HG02970 (cell line): ENCODE data around the gene LAPTM5.

Experiments used
- ATAC-seq: cut with Tn5 transposase; IDR thresholded peaks from one replicate; pipeline ENCODE4 v1.9.1; 2021; ENCODE audit warnings: mild to moderate bottlenecking, moderate library complexity, moderate number of reproducible peaks; ENCODE audit not compliant: unreplicated experiment, low FRiP score

Gene LAPTM5

GRCh38 chr1:30720271-30721223 is 37.0 kb downstream of the LAPTM5 start:
- ATAC-seq = no peak

DNA sequence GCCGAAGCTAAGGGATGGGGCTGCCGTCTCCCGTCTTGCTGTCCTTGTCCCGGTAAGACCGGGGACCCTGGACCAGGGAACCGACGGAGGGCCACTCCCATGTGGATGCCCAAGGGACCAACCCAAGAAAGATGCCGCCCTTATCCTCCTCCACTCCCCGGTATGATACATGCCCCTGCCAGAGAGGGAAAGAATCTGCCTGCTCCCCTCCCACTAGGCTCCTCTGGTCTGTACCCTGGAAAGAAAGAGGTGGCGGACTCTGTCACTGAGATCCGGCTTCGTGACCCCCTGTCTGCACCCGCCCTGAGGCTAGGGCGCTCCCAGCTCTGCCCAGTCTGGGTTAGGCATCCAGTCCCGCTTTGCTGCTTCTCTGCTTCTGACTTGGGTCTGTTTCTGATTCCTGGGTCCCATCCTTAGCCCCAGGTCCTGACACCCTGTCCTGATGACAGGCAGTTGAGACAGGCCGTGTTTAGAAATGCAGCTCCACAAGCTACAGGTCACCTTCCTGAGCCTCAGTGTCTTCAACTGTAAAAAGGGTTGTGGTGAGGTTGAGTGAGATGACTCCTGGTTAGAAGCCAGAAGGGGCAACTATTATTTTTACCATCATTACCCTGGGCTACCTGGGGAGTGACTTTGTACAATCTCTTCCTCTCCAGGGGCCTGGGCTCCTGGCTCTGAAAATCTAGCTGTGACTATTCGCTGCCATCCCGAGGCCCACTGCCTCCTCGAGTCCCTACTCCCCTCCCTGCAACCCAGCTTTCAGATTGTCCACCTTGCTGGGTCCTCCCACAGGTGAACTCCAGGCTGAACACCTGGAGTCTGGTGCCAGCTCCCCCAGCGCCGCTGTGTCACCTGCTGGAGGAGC is 37.9 kb downstream of the LAPTM5 start:
- no peak for ATAC-seq

GRCh38 chr1:30718636-30719405 is 38.8 kb downstream of the LAPTM5 start:
- ATAC-seq = peak; percentile 62

- peak; percentile 74 for ATAC-seq
Observed at GRCh38 chr1:30718091-30718635, 39.4 kb downstream of the LAPTM5 start.

- ATAC-seq = no peak
Observed at GRCh38 chr1:30716646-30717045, 40.9 kb downstream of the LAPTM5 start.

- ATAC-seq = no peak
Observed at GRCh38 chr1:30715886-30716285, 41.7 kb downstream of the LAPTM5 start.

GRCh38 chr1:30715216-30715615 is 42.4 kb downstream of the LAPTM5 start:
- no peak for ATAC-seq

- ATAC-seq = no peak
Observed at GRCh38 chr1:30714536-30715090, 43.0 kb downstream of the LAPTM5 start.

DNA sequence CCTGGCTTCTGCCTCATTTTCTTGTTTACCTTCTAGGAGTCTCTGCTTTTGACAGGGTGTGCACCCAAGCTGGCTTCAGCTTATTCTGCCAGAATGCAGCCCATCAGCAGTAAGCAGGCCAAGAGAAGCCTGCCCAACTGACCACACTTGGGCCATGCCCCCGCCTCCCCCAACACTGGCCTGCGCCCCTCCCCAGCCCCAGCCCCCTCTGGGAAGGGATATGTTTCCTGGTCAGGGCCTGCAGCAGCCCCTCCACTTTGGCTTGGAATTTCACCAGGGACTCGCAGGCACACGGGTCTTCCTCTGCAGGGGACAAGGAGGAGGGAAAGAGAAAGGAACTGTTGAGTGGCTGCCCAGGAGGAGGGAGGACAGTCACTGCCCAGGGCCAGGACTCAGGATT is 43.5 kb downstream of the LAPTM5 start:
- ATAC-seq = no peak

GRCh38 chr1:30713311-30713710 is 44.3 kb downstream of the LAPTM5 start:
- ATAC-seq = no peak

DNA sequence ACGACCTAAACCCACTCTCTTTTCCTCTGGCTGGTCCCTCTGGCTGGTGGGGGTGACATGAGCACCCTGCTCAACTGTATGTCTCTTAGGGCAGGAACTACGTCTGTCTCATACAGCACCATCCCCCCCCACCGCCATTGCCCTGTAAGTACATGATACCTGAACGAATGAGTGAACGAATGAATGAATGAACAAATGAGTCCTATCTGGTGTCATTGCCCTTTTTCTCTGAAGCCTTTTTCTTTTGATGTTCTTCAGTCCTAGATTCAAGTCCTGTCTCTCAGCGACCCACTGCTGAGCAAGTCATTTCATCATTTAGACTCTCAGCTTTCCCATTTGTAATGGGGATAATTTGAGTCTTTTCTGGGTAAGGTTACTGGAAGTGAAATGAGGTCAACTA is 45.0 kb downstream of the LAPTM5 start:
- no peak for ATAC-seq

DNA sequence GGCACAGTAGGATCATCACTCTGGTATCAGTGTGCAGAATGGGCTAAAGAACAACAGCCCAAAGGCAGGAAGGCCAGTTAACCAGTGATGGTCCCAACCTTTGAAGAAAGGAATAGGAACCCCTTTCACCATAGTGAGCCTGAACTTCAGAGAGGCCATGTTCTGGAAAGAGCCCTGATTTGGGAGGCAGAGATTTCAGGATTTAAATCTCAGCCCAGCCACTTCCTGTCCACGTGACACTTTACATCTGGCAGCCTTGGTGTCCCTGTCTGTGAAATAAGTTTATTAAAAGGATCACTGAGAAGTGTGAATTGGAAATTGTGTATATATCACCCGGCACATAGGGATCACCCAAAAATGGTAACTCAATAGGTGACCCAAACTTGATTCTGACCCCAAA is 47.2 kb downstream of the LAPTM5 start:
- ATAC-seq = no peak

DNA sequence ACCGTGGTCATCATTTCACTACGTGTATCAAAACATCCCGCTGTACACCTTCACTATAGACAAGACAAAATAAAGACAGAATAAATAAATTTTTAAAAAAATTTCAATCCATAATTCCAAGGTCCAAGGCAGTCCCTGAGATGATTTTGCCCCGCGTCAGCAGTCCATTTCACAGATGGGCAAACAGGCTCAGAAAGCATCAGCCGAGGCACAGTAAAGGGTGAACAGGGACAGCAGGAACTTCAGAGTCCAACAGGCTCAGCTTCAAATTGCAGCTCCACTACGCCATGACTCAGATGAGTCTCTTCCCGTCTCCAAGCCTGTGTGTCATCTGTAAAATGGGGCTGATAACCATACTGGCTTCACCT is 49.2 kb downstream of the LAPTM5 start:
- ATAC-seq = no peak

- ATAC-seq = no peak
Observed at GRCh38 chr1:30707412-30708360, 49.9 kb downstream of the LAPTM5 start.

- no peak for ATAC-seq
Observed at GRCh38 chr1:30706528-30706927, 51.0 kb downstream of the LAPTM5 start.

GRCh38 chr1:30705698-30706097 is 51.9 kb downstream of the LAPTM5 start:
- ATAC-seq = no peak

GRCh38 chr1:30704765-30705509 is 52.6 kb downstream of the LAPTM5 start:
- ATAC-seq = no peak

DNA sequence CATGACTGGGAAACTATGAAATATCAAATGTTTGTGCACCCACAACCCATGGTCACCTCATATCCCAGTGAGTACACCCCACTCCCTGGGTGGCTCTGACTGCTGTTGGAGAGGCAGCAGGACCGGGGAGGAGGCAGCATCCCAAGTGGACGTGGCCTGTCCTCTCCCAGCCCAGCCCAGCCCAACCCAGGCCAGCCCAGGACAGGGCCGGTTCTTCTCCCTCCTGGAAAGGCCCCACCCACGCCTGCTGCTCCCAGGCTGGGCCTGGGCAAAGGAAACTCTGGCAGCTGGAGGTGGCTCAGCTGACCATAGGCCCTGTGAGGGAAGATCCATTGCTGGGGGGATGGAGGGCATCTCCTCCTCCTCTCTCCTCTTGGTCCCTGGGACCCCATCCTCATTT is 53.3 kb downstream of the LAPTM5 start:
- ATAC-seq = no peak
